Progenitor cell of endocrine pancreas (in vitro differentiated cells): ENCODE measurements around the gene VCPKMT. TPM values are rescaled to one million over a fixed set of nuclear protein-coding genes. Genes with fewer than 3 reads are reported as not detected.

ENCODE experiments used
- DNase-seq: peaks from one replicate; pipeline ENCODE4 v3.0.0; 2021; ENCODE audit warnings: low spot score; ENCODE audit not compliant: unreplicated experiment
- H3K27ac Mint-ChIP-seq: 2 replicates; pipeline ENCODE4 v1.8.0; 2021; ENCODE audit warnings: mild to moderate bottlenecking, moderate library complexity, mixed read lengths
- H3K27me3 Mint-ChIP-seq: 2 replicates; pipeline ENCODE4 v1.8.0; 2021; ENCODE audit warnings: mixed read lengths
- H3K36me3 Mint-ChIP-seq: 2 replicates; pipeline ENCODE4 v1.8.0; 2022; ENCODE audit warnings: mixed read lengths; ENCODE audit not compliant: insufficient read depth
- H3K4me1 Mint-ChIP-seq: 2 replicates; pipeline ENCODE4 v1.8.0; 2021; ENCODE audit warnings: low read depth, mixed read lengths
- H3K4me3 Mint-ChIP-seq: 2 replicates; pipeline ENCODE4 v1.8.0; 2021; ENCODE audit warnings: low read depth, mild to moderate bottlenecking, moderate library complexity, mixed read lengths
- H3K9me3 Mint-ChIP-seq: 2 replicates; pipeline ENCODE4 v1.8.0; 2021; ENCODE audit warnings: low read depth, mixed read lengths
- total RNA-seq: library from RNA; stranded (reverse); gene quantifications from 2 replicates; pipeline ENCODE4 v1.2.1, GENCODE V29; 2021
- TF ChIP-seq, protein P1 (sequence below): fragments of 200-600 bp; sonication (generic); IDR thresholded peaks from one replicate; pipeline ENCODE4 v1.5.0; 2021; ENCODE audit warnings: antibody characterized with exemption, mild to moderate bottlenecking; ENCODE audit not compliant: unreplicated experiment

Gene VCPKMT
- total RNA-seq, 1 donor from 2014 or later, result 14.6 TPM

- no peak overlapping the region for H3K27ac Mint-ChIP-seq
These were observed 44.0 kb downstream of the VCPKMT start for GRCh38 chr14:50072395-50072794.

GRCh38 chr14:50070840-50071548, 45.4 kb downstream of the VCPKMT start:
- Mint-ChIP-seq H3K36me3 (peaks cover 8% of the 10 kb centered on the region), H3K27me3 (peaks cover 4% of the 10 kb centered on the region), H3K27ac (peak overlapping the region; percentile 53), H3K4me1 (peaks cover 3% of the 10 kb centered on the region), H3K4me3 (no peak overlapping the region), H3K9me3 (peaks cover 11% of the 10 kb centered on the region)
- no peak for DNase-seq
- TF ChIP-seq, protein P1, sequence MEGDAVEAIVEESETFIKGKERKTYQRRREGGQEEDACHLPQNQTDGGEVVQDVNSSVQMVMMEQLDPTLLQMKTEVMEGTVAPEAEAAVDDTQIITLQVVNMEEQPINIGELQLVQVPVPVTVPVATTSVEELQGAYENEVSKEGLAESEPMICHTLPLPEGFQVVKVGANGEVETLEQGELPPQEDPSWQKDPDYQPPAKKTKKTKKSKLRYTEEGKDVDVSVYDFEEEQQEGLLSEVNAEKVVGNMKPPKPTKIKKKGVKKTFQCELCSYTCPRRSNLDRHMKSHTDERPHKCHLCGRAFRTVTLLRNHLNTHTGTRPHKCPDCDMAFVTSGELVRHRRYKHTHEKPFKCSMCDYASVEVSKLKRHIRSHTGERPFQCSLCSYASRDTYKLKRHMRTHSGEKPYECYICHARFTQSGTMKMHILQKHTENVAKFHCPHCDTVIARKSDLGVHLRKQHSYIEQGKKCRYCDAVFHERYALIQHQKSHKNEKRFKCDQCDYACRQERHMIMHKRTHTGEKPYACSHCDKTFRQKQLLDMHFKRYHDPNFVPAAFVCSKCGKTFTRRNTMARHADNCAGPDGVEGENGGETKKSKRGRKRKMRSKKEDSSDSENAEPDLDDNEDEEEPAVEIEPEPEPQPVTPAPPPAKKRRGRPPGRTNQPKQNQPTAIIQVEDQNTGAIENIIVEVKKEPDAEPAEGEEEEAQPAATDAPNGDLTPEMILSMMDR, result no peak

More at GRCh38 chr14:50072395-50072794, 44.0 kb downstream of the VCPKMT start:
- no peaks in the 10 kb centered on the region for H3K27me3 Mint-ChIP-seq
- TF ChIP-seq, protein P1, result no peak
- no peak for DNase-seq
- H3K4me1 Mint-ChIP-seq, result peaks cover 3% of the 10 kb centered on the region
- H3K4me3 Mint-ChIP-seq, result no peak overlapping the region
- H3K36me3 Mint-ChIP-seq, result peaks cover 8% of the 10 kb centered on the region
- peaks cover 11% of the 10 kb centered on the region for H3K9me3 Mint-ChIP-seq

DNA sequence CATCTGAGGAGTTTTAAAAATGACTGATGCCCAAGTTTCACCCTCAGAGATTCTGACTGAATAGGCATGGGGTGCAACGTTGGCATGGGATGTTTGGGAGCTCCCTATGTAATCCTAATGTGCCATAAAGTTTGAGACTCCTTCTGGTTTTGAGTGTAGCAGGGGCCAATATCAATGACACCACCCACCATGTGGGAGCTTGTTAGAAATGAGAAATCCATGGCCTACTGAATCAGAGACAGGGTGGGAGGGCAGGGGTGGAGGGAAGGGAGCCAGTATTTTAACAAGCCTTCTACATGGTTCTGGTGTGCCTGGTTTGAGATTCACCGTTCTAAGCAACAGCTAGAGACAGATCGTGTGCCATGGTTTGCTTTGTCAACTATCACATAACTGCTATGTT, 46.1 kb downstream of the VCPKMT start:
- no peak for DNase-seq
- H3K27ac Mint-ChIP-seq, result no peak overlapping the region
- TF ChIP-seq, protein P1, result no peak

GRCh38 chr14:50069325-50069724, 47.0 kb downstream of the VCPKMT start:
- H3K27ac Mint-ChIP-seq, result no peak overlapping the region
- H3K4me3 Mint-ChIP-seq, result no peak overlapping the region
- H3K27me3 Mint-ChIP-seq, result peaks cover 4% of the 10 kb centered on the region
- TF ChIP-seq, protein P1, result no peak
- peaks cover 6% of the 10 kb centered on the region for H3K9me3 Mint-ChIP-seq
- DNase-seq, result no peak
- H3K4me1 Mint-ChIP-seq, result peaks cover 3% of the 10 kb centered on the region
- peaks cover 4% of the 10 kb centered on the region for H3K36me3 Mint-ChIP-seq

More for the DNA sequence above, 46.1 kb downstream of the VCPKMT start:
- Mint-ChIP-seq H3K9me3 (peaks cover 10% of the 10 kb centered on the region), H3K4me3 (no peak overlapping the region), H3K27me3 (peaks cover 4% of the 10 kb centered on the region), H3K36me3 (peaks cover 8% of the 10 kb centered on the region), H3K4me1 (peaks cover 3% of the 10 kb centered on the region)

- Mint-ChIP-seq H3K4me1 (peaks cover 3% of the 10 kb centered on the region), H3K27me3 (peaks cover 4% of the 10 kb centered on the region), H3K9me3 (peaks cover 6% of the 10 kb centered on the region)
These were observed 47.9 kb downstream of the VCPKMT start for GRCh38 chr14:50068496-50068895.

More at GRCh38 chr14:50068496-50068895, 47.9 kb downstream of the VCPKMT start:
- TF ChIP-seq, protein P1, result no peak
- Mint-ChIP-seq H3K27ac (no peak overlapping the region), H3K36me3 (peaks cover 4% of the 10 kb centered on the region), H3K4me3 (no peak overlapping the region)
- no peak for DNase-seq
